GM23338 (cell line): ENCODE data around the gene DHRS3. TPM values are rescaled to one million over a fixed set of nuclear protein-coding genes. Genes with fewer than 3 reads are reported as not detected.

ENCODE experiments used
- CREB1 ChIP-seq: fragments of 250-450 bp; sonication (Bioruptor Pico); IDR thresholded peaks from 2 replicates; pipeline ENCODE4 v1.5.0; 2020; ENCODE audit warnings: low read depth, mild to moderate bottlenecking, moderate library complexity
- NANOG ChIP-seq: IDR thresholded peaks from 2 replicates; pipeline ENCODE4 v1.6.1; 2016; ENCODE audit warnings: antibody characterized with exemption, borderline replicate concordance
- POLR2AphosphoS5 ChIP-seq: IDR thresholded peaks from 2 replicates; pipeline ENCODE4 v1.6.1; 2016; ENCODE audit warnings: antibody characterized with exemption, low read depth
- STAT1 ChIP-seq: IDR thresholded peaks from one replicate; pipeline ENCODE4 v1.6.1; 2016; ENCODE audit warnings: antibody characterized with exemption; ENCODE audit not compliant: unreplicated experiment
- ZNF331 ChIP-seq: fragments of 250-450 bp; sonication (Bioruptor Pico); IDR thresholded peaks from 2 replicates; pipeline ENCODE4 v1.5.0; 2020; ENCODE audit warnings: low read depth, mild to moderate bottlenecking, moderate library complexity
- polyA plus RNA-seq: library from polyadenylated mRNA; unstranded; fragments of >200 nt; fragmentation: Nextera tagmentation; extraction: Ambion mirVana; gene quantifications from 2 replicates; pipeline ENCODE4 v1.2.1, GENCODE V29; 2016
- total RNA-seq: library from RNA; depleted of rRNA; stranded (reverse); fragments of >200 nt; shearing (Covaris generic); gene quantifications from 2 replicates; pipeline ENCODE4 v1.2.3, GENCODE V29; 2014
- TF ChIP-seq, protein P1 (sequence below): fragments of 250-450 bp; sonication (Bioruptor Pico); IDR thresholded peaks from 2 replicates; pipeline ENCODE4 v1.5.0; 2020; ENCODE audit warnings: mild to moderate bottlenecking, moderate library complexity
- TF ChIP-seq, protein P2 (sequence below), 2 experiments: fragments of 200-600 bp in 1 of 2; sonication (generic) in 1 of 2; conservative IDR thresholded peaks; 2 replicates each; pipeline versions ENCODE4 v1.5.1 to v1.6.1; 2016 to 2017; ENCODE audit warnings: antibody characterized with exemption in 2 of 2, low read depth in 2 of 2, mild to moderate bottlenecking in 2 of 2, moderate library complexity in 1 of 2
- TF ChIP-seq, protein P3 (sequence below): IDR thresholded peaks from 2 replicates; pipeline ENCODE4 v1.6.1; 2016; ENCODE audit warnings: antibody characterized with exemption

DHRS3 gene
- total and polyA plus RNA-seq, 2 experiments from 2014 or later, result 21.0 to 26.0 TPM

DNA sequence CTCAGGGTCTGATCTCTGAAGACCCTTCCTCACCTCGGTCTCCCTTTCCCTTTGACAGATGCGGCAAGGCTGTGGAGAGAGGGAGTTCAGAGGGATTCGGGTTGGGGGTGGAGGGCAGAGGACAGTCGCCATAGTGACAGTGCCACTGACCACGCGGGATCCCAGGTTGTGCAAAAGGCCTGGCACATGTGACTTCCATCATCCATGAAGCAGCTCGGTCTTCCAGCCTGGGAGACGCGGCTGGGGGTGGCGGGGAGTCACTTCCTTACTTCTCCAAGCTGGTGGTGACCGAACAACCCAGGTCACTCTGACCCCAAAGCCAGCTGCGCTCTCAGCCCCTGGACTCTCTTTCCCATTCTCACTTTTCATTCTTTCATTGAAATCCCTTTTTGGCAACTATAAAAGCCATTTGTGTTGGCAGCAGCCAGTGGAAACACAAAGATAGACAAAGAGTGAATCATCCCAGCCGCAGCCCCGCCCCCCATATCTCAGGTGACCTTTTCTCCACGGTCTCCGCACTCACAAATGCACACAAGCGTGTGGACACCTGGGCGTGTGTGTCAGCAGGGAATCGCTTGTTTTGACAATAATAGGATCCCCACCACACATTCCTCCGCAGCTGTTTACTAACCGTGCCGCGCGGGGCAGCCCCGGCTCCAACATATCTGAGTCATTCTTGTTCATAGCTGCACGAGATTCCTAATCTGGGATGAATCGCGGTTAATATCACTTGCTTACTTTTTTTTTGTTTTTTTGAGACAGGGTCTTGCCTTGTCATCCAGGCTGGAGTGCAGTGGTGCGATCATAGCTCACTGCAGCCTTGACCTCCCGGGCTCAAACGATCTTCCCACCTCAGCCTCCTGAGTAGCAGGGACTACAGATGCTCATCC lies 68.3 kb downstream of the DHRS3 start (continued):
- TF ChIP-seq, protein P1, sequence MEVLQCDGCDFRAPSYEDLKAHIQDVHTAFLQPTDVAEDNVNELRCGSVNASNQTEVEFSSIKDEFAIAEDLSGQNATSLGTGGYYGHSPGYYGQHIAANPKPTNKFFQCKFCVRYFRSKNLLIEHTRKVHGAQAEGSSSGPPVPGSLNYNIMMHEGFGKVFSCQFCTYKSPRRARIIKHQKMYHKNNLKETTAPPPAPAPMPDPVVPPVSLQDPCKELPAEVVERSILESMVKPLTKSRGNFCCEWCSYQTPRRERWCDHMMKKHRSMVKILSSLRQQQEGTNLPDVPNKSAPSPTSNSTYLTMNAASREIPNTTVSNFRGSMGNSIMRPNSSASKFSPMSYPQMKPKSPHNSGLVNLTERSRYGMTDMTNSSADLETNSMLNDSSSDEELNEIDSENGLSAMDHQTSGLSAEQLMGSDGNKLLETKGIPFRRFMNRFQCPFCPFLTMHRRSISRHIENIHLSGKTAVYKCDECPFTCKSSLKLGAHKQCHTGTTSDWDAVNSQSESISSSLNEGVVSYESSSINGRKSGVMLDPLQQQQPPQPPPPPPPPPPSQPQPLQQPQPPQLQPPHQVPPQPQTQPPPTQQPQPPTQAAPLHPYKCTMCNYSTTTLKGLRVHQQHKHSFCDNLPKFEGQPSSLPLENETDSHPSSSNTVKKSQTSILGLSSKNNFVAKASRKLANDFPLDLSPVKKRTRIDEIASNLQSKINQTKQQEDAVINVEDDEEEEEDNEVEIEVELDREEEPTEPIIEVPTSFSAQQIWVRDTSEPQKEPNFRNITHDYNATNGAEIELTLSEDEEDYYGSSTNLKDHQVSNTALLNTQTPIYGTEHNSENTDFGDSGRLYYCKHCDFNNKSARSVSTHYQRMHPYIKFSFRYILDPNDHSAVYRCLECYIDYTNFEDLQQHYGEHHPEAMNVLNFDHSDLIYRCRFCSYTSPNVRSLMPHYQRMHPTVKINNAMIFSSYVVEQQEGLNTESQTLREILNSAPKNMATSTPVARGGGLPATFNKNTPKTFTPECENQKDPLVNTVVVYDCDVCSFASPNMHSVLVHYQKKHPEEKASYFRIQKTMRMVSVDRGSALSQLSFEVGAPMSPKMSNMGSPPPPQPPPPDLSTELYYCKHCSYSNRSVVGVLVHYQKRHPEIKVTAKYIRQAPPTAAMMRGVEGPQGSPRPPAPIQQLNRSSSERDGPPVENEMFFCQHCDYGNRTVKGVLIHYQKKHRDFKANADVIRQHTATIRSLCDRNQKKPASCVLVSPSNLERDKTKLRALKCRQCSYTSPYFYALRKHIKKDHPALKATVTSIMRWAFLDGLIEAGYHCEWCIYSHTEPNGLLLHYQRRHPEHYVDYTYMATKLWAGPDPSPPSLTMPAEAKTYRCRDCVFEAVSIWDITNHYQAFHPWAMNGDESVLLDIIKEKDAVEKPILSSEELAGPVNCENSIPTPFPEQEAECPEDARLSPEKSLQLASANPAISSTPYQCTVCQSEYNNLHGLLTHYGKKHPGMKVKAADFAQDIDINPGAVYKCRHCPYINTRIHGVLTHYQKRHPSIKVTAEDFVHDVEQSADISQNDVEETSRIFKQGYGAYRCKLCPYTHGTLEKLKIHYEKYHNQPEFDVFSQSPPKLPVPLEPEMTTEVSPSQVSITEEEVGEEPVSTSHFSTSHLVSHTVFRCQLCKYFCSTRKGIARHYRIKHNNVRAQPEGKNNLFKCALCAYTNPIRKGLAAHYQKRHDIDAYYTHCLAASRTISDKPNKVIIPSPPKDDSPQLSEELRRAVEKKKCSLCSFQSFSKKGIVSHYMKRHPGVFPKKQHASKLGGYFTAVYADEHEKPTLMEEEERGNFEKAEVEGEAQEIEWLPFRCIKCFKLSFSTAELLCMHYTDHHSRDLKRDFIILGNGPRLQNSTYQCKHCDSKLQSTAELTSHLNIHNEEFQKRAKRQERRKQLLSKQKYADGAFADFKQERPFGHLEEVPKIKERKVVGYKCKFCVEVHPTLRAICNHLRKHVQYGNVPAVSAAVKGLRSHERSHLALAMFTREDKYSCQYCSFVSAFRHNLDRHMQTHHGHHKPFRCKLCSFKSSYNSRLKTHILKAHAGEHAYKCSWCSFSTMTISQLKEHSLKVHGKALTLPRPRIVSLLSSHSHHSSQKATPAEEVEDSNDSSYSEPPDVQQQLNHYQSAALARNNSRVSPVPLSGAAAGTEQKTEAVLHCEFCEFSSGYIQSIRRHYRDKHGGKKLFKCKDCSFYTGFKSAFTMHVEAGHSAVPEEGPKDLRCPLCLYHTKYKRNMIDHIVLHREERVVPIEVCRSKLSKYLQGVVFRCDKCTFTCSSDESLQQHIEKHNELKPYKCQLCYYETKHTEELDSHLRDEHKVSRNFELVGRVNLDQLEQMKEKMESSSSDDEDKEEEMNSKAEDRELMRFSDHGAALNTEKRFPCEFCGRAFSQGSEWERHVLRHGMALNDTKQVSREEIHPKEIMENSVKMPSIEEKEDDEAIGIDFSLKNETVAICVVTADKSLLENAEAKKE, result no peak
- TF ChIP-seq POLR2AphosphoS5 (no peak), ZNF331 (no peak), NANOG (no peak), STAT1 (no peak), CREB1 (no peak)
- TF ChIP-seq, protein P2, sequence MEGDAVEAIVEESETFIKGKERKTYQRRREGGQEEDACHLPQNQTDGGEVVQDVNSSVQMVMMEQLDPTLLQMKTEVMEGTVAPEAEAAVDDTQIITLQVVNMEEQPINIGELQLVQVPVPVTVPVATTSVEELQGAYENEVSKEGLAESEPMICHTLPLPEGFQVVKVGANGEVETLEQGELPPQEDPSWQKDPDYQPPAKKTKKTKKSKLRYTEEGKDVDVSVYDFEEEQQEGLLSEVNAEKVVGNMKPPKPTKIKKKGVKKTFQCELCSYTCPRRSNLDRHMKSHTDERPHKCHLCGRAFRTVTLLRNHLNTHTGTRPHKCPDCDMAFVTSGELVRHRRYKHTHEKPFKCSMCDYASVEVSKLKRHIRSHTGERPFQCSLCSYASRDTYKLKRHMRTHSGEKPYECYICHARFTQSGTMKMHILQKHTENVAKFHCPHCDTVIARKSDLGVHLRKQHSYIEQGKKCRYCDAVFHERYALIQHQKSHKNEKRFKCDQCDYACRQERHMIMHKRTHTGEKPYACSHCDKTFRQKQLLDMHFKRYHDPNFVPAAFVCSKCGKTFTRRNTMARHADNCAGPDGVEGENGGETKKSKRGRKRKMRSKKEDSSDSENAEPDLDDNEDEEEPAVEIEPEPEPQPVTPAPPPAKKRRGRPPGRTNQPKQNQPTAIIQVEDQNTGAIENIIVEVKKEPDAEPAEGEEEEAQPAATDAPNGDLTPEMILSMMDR (conservative IDR thresholded peaks at IDR 0.05; ENCODE audit: low read depth in 2 of 2), result no peak
- TF ChIP-seq, protein P3, sequence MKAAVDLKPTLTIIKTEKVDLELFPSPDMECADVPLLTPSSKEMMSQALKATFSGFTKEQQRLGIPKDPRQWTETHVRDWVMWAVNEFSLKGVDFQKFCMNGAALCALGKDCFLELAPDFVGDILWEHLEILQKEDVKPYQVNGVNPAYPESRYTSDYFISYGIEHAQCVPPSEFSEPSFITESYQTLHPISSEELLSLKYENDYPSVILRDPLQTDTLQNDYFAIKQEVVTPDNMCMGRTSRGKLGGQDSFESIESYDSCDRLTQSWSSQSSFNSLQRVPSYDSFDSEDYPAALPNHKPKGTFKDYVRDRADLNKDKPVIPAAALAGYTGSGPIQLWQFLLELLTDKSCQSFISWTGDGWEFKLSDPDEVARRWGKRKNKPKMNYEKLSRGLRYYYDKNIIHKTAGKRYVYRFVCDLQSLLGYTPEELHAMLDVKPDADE, result no peak
